RKO (cell line): Measurements from ENCODE around the gene DGKH.
"Not testable (repeated sequence)": the region's sequence is repeated elsewhere in the genome, so short reads cannot be mapped to it uniquely, and the experiment has no call there.

Experiments used
- DNase-seq: peaks from one replicate; pipeline ENCODE4 v3.0.0-alpha.2; 2016; ENCODE audit warnings: low spot score

The DGKH gene

GRCh38 chr13:42110410-42111155 is 62.1 kb downstream of the DGKH start:
- peak; percentile 77 for DNase-seq

GRCh38 chr13:42112864-42113263 is 64.4 kb downstream of the DGKH start:
- DNase-seq: no peak

GRCh38 chr13:42113478-42113877 is 65.0 kb downstream of the DGKH start:
- DNase-seq: no peak

DNA sequence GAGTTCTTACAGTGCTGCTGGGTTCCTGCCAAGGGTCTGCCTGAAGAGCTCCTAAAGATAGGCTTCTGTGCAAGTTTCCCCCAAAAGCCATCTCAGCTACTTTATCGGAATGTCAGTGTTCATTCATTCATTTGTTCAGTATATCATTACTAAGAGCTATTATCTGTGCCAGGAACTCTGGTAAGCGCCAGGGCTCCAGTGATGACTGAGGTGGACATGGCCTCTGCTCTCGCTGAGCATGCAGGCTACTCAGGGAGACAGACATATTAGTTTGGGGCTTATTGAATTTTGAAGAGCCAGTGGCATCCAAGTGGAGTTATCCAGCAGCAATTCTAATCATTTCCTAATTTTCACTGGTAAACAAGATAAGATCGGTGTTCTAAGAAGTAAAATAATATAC is 65.8 kb downstream of the DGKH start:
- DNase-seq: no peak

- no peak for DNase-seq
Observed at GRCh38 chr13:42114912-42115311, 66.5 kb downstream of the DGKH start.

GRCh38 chr13:42116225-42116624 is 67.8 kb downstream of the DGKH start:
- no peak for DNase-seq

DNA sequence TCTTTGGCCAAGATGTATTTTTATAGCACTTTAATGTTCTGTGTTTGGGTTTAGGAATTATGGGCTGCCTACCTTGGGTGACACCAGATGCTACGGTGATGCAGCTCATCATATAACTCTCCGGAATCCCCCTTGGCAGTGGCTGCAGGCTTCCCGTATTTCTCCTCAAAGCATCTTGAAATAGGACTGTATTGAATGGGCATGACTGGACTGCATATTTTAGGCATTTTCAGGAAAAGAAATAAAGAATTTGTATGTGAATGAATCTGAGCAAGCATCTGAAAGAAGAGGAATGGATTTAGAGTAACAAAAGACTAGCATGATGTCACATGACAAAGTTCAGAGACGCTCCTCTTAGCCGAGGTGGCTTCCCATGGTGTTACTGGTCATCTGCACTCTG is 70.6 kb downstream of the DGKH start:
- no peak for DNase-seq

GRCh38 chr13:42119875-42120274 is 71.4 kb downstream of the DGKH start:
- DNase-seq: no peak

DNA sequence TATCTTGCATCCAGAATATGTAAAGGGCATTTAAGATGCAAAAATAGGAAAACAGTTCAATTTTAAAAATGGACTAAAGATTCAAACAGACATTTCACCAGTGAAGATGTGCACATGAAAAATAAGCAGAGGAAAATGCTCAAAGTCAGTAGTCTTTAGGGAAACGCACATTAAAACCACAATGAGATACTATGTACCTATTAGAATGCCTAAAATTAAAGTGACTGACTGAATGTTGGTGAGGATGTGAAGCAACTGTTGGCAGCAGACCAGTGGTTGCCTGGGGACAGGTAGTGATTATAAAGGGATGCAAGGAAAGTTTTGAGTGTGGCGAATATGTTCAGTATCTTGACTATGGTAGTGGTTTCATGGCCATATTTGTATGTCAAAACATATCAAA is 75.2 kb downstream of the DGKH start:
- no peak for DNase-seq

- no peak for DNase-seq
Observed at GRCh38 chr13:42125046-42125445, 76.6 kb downstream of the DGKH start.

DNA sequence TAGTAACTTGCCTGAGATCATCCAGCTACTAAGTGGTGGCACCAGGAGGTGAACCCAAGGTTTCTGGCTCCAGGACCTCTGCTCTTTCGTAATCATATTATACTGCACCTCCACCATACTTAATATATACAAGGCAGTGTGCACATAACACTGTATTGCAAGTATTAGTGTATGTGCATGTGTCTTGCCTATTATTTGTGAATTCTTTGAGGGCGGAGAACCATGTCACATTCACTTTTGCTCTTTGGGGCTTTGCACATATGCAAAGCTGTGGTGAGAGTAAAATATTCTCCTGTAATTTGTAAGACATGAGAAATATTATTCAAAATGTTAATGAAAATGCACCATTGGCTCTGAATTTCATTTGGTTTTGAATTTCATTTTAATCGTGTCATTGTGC is 78.6 kb downstream of the DGKH start:
- DNase-seq: no peak

- no peak for DNase-seq
Observed at GRCh38 chr13:42129033-42129432, 80.6 kb downstream of the DGKH start.

GRCh38 chr13:42136518-42136917 is 88.1 kb downstream of the DGKH start:
- no peak for DNase-seq

GRCh38 chr13:42137856-42138537 is 89.5 kb downstream of the DGKH start:
- no peak for DNase-seq

GRCh38 chr13:42140494-42140893 is 92.0 kb downstream of the DGKH start:
- no peak for DNase-seq

- not testable (repeated sequence) for DNase-seq
Observed at GRCh38 chr13:42141052-42141451, 92.6 kb downstream of the DGKH start.

DNA sequence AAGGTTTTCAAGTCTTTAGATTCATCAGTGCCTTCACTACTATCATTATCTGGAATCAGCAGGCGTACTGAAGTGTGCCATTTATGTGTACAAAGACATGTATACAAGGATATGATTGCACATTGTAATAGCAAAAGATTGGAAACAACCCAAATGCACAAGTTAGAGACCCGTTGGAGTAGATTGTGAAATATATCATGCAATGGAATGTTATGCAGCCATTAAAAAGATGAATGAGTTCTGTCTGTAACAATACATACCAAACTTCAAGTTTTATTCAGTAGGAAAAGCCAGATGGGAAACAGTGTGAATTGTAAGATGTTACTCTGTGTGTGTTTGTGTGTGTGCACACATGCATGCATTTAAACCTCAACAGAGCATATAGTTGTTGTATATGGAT is 97.9 kb downstream of the DGKH start:
- no peak for DNase-seq

GRCh38 chr13:42148538-42148937 is 100.1 kb downstream of the DGKH start:
- no peak for DNase-seq

GRCh38 chr13:42149136-42149535 is 100.7 kb downstream of the DGKH start:
- no peak for DNase-seq

DNA sequence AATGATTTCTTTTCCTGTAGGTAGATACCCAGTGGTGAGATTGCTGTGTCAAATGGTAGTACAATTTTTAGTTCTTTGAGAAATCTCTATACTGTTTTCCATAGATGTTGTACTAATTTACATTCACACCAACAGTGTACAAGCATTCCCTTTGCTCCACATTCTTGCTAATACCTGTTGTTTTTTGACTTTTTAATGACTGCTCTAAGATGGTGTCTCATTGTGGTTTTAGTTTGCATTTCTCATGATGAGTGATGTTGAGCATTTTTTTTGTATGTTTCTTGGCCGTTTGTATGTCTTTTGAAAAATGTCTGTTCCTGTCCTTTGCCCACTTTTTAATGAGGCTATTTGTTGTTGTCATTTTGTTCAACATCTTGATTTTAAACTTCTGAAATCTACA is 103.3 kb downstream of the DGKH start:
- no peak for DNase-seq

GRCh38 chr13:42152495-42152894 is 104.0 kb downstream of the DGKH start:
- no peak for DNase-seq

- DNase-seq: no peak
Observed at GRCh38 chr13:42153199-42154113, 105.0 kb downstream of the DGKH start.

DNA sequence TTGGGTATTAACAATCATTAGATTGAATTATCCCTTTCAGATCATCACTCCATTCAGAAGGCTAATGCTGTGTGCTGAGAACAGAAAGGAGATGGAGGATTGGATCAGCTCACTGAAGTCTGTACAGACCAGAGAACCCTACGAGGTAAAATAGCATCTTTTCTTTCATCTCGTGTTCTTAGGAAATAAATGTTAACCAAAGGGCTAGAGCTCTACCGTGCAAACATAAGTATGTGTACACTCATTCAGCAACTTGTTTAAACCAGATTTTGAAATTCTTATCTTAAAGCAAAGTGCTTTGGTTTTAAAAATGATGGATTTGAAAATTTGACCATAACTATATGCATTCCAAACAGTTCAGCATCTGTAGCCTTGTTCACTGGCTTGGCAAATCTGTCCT is 106.8 kb downstream of the DGKH start:
- DNase-seq: no peak
